ENCODE results near the gene WDR87.

GRCh38 chr19:37933937-37934358 lies 27.6 kb upstream of the WDR87 start:
- TF ChIP-seq CTCF (IDR thresholded peaks at IDR 0.05; ENCODE audit: low read length) (no peak), EZH2 (optimal IDR thresholded peaks at IDR 0.05; ENCODE audit: low read depth, low read length) (no peak)
